ENCODE data around the gene NHEJ1.

NHEJ1 gene

DNA sequence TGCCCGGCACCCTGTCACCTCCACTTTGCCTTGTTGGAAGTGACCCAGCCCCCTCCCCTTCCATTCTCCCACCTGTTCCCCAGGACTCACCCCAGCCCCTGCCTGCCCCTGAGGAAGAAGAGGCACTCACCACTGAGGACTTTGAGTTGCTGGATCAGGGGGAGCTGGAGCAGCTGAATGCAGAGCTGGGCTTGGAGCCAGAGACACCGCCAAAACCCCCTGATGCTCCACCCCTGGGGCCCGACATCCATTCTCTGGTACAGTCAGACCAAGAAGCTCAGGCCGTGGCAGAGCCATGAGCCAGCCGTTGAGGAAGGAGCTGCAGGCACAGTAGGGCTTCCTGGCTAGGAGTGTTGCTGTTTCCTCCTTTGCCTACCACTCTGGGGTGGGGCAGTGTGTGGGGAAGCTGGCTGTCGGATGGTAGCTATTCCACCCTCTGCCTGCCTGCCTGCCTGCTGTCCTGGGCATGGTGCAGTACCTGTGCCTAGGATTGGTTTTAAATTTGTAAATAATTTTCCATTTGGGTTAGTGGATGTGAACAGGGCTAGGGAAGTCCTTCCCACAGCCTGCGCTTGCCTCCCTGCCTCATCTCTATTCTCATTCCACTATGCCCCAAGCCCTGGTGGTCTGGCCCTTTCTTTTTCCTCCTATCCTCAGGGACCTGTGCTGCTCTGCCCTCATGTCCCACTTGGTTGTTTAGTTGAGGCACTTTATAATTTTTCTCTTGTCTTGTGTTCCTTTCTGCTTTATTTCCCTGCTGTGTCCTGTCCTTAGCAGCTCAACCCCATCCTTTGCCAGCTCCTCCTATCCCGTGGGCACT lies 21.9 kb upstream of the NHEJ1 start:
- no peak for DNase-seq (ENCODE audit: low read depth in 1 of 2, low spot score in 1 of 2)

DNA sequence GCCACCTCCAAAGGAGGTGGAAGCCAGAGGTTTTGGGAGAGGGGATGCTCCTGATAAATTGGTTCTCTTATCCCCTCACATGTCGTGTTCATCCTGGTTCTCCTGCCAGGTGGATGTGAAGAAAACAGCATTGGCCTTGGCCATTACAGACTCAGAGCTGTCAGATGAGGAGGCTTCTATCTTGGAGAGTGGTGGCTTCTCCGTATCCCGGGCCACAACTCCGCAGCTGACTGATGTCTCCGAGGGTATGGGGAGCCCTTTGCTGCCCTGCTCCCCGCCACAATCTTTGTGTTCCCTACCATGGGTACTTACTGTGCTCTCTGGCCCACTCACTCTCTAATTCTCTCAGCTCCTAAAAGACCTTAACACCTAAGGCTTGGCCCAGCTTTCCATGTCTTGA lies 20.9 kb upstream of the NHEJ1 start:
- no peak for DNase-seq (ENCODE audit: low read depth in 1 of 2, low spot score in 1 of 2)

DNA sequence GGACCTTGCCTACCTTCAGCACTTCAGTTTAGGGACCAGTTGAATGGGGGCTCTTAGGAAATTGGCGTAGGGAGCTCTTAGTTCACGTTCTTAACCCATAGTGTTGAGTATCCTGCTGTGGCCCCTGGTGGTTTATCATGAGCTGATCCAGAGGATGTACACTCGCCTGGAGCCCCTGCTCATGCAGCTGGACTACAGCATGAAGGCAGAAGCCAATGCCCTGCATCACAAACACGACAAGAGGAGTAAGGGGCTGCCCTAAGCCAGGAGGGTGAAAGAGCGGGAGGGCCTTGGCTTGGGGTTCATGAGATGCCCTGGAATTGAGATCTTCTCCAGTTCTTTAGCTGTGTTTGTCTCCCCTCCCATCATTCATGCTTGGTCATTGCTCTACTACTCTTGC lies 20.3 kb upstream of the NHEJ1 start:
- DNase-seq (ENCODE audit: low read depth in 1 of 2, low spot score in 1 of 2), result no peak

DNA sequence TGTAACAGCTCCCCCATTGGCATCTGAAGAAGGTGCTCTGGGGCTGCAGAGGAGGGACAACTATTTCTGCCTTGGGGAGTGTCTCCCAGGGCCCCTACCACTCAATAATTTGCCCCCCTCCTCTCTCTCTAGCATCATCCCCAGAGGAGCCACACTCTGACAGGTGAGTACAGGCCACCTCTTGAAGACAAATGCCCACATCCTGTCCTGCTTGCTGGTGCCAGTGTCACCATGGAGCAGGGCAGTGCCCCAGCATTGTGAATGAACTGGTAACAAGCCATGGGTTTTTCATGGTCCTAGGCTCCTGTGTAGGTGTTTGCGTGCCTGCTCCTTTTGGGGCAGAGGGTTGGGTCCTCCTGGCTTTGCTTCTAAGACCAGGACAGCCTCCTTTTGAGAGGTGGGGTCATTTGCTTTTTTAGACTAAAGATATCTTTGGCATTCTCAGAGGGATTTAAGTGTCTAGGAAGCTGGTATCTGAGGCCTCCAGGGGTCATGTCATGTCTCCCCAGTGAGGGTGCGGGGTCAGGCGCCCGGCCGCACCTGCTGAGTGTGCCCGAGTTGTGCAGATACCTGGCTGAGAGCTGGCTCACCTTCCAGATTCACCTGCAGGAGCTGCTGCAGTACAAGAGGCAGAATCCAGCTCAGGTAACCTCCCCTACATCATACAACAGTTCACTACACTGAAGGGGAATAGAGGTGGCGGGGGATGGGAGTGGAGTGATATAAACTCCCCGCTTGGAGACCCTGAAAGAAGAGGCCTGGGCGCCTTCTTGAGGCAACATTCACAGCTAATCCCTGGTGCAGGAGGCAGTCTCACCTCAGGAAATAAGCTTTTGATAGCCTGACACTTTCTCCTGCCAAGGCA lies 19.2 kb upstream of the NHEJ1 start:
- DNase-seq (ENCODE audit: low read depth in 1 of 2, low spot score in 1 of 2), result no peak

DNA sequence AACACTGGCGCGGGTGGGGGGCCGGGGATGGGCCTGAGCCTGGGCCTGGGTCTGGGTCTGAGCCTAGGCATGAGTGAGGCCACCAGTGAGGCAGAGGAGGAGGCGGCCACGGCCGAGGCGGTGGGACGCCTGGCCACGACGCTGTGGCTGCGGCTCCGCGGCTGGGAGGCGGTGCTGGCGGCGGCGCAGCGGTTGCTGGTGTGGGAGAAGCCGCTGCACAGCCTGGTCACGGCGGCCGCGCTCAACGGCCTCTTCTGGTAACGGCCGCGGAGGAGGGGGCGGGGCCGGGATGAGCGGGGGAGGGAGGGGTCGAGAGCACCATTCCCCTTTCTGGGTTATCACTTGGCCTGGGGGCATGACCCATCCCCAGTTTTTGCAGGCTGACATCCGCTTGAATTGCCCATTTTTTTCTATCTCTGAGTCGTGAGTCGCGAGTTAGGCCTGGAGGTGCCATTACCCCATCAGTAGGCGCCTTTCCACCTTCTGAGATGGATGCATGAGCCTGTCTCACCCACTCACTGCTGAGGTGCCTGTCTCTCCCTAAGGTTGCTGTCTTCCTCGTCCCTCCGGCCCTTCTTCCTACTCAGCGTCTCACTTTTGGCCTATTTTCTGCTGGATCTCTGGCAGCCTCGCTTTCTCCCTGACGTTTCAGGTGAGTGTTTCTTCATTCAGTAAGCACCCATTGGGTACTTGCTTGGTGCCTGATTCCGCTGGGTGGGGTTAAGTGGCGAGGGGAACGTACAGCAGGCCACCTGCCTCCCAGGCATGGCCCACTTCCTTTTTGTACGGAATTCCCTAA lies 18.0 kb upstream of the NHEJ1 start:
- no peak for DNase-seq (ENCODE audit: low read depth in 1 of 2, low spot score in 1 of 2)

DNA sequence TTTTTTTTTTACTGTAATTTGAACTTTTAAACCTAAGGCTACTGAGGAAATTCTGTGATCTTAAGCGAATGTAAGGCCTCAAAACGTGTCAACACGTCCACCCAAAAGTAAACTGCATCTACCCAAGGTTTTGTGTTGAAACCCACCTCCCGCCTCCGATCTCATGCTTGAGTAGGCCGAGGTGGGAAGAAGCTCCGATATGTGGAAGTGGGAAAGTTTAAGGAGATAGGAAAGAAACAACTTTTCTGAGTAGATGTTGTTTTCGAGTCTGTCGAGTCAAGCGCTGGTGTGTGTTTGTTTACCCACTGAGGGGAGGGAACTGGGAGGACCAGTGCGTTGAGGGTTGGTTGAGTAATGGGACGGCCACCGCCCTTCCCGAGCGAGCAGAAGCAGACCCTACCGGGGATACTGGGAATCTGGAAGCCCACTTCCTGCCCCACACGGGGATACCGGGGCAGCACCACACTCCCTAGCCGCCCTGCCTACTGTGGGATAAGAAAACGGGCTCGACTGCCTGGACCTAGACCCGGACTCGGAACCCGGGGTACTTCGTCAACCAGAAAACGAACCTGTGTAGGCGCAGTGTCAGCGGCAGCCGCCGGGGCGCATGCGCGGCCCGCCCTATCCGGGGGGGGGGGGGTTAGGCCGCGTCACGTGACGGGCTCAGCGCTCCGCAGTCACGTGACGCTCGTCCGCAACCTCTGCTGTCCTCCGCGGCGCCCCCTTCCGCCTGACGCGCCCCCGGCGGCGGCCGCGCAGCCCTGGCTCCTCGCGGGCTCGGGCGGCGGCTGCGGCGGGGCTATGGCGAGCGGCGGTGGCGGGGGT lies 17.1 kb upstream of the NHEJ1 start, which contains the start of gene RETREG2:
Gene RETREG2, plus strand, starts transcription at position 724 of the 825 bp plus-strand sequence. Its CDS starts 78 bp downstream, at position 802.
- peak; percentile 58 to 71 for DNase-seq (ENCODE audit: low read depth in 1 of 2, low spot score in 1 of 2)

DNA sequence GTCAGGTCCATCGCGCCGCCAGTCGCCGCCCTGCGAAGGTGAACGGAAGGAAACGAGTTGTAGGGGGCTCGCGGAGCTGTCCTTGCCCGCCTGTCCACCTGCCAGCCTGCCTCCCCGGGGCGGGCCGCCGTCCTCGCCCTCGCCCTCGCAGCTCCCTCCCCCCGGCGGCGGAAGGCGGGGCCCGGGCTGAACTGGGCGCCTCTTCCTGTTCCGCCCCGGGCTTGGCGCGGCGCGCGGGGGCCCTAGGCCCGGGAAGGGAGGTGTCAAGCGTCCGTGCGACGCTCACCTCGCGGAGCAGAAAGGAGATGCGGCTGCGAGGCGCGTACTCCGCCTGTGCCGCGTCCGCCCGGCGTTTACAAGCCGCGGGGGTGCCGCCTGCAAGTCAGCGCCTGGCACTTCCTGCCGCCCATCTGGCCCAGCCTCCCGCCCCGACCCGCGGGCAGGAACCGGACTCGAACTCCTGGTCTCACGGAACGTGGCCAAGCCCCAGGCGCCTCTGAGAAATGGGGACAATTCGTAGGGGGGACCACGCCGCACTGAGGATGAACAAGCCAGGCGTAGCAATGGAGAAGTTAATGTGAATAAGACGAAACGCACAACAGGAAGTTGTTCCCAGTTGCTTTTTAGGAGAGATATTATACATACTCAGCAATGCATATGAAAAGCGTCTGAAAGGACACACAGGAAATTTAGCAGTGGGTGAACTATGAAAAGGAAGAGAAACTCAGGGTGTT lies 16.4 kb upstream of the NHEJ1 start, which contains the start of gene CNPPD1:
Gene CNPPD1, minus strand, starts transcription at position 108 of the 734 bp plus-strand sequence. Its CDS starts 97 bp downstream, at position 11.
- peak; percentile 62 to 78 for DNase-seq (ENCODE audit: low read depth in 1 of 2, low spot score in 1 of 2)

DNA sequence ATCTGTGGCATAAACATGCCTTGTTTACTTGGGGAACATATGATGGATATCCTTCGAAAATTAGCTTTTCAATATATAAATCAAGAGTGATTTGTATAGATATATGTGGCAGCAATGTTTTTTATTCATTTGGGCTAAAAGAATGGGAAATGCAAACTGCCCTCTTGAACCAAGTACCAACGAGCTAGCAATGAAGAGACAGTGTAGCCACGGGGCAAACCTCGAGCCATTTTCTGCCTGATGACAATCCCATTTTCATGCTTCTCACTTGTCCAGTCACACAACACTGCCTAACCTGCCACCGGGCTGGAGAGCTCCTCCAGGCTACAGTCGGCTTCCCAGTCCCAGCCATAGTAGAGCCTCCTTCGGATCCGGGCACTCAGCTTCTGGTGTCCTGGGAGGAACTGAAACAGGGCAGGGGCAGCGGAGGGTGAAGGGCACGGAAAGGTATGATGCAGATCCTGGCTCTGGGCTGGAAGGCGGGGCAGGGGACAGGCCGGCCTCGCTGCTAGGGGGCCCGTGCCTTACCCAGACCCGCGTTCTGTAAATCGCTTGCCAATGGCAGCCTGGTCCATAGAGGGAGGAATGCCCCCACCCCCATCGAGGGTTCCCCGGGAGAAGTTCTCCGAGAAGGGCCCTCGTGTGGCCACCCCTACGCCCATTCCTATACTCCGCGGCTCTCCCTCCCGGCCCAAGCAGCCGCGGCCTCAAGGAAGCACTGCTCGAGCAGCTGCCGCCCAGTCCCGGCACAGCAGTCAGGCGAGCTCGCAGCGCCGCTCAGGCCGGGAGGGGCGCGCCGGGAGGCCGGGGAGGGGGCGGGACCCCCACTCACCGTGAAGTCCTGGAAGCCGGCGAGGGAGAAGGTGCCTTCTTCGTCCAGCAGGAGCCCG lies 15.6 kb upstream of the NHEJ1 start:
- no peak for DNase-seq (ENCODE audit: low read depth in 1 of 2, low spot score in 1 of 2)

DNA sequence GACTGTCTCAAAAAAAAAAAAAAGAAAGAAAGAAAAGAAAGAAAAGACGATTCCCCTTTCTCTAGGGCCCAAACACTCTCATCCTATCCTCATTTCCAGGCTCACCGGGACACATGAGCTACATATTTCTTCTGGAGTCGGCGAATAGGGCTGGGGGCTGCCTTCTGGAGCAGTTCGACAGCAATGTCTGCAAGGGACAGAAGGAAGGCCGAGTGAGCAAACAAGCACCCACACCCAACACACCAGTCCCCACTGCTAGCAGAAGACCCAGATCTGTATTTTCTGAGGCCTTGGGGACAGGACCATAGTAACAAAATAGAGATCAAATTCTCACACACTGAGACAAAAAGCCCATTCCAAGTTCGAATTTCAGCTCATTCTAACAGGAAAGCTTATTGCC lies 14.9 kb upstream of the NHEJ1 start:
- DNase-seq (ENCODE audit: low read depth in 1 of 2, low spot score in 1 of 2), result no peak

DNA sequence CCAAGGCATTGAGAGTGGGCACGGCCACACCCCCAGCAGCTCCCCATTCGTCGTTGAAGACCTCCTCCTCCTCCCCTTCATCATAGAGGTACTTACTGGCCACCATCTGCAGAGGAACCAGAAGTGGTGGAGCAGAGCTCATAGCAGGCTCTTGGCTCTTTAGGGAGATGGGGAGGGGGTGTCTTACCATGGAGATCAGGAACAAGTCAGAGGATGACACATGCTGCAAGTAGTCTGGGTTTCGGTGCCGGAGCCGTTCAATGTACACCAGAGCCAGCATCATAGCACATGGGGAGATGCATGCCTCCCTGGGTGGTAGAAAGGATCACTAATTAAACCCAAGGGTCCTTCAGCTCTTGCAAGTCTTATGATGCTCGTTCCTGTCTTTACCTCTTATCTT lies 14.2 kb upstream of the NHEJ1 start:
- no peak for DNase-seq (ENCODE audit: low read depth in 1 of 2, low spot score in 1 of 2)

DNA sequence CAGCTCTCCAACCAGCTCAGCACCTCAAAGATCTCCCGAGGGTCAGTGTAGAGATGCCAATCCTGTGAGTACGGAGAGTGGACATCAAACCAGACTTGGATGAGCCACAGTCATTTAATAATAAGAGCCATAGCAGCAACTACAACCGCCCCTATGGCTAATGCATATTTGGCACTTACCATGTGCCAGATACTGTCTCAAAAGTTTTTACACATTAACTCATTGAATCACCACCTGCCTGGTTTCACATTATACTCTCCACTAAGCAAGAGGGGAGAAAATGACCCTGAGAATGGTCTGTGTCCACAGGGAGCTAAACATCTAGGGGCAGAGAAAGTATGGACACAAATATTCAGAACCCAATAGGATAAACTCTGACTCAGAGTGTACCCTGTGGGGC lies 13.5 kb upstream of the NHEJ1 start:
- no peak for DNase-seq (ENCODE audit: low read depth in 1 of 2, low spot score in 1 of 2)

DNA sequence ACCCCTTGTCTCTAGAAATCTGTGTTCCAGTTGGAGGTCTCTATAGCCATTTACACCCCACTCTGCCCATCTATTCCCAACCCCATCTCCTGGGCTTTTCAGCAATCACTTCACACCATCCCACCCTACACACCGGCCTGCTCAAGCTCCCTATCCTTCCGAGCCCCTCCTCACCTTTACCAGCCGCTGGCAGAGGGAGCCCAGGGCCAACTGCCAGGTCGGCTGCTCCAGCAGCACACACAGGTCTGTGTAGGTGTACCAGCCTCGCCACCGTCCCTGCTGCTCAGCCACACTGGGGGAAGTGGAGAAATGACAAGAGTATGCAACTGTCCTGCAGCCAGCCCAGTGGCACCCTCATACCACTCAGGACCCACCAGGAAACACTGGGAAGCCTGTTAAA lies 12.6 kb upstream of the NHEJ1 start:
- DNase-seq (ENCODE audit: low read depth in 1 of 2, low spot score in 1 of 2), result no peak

DNA sequence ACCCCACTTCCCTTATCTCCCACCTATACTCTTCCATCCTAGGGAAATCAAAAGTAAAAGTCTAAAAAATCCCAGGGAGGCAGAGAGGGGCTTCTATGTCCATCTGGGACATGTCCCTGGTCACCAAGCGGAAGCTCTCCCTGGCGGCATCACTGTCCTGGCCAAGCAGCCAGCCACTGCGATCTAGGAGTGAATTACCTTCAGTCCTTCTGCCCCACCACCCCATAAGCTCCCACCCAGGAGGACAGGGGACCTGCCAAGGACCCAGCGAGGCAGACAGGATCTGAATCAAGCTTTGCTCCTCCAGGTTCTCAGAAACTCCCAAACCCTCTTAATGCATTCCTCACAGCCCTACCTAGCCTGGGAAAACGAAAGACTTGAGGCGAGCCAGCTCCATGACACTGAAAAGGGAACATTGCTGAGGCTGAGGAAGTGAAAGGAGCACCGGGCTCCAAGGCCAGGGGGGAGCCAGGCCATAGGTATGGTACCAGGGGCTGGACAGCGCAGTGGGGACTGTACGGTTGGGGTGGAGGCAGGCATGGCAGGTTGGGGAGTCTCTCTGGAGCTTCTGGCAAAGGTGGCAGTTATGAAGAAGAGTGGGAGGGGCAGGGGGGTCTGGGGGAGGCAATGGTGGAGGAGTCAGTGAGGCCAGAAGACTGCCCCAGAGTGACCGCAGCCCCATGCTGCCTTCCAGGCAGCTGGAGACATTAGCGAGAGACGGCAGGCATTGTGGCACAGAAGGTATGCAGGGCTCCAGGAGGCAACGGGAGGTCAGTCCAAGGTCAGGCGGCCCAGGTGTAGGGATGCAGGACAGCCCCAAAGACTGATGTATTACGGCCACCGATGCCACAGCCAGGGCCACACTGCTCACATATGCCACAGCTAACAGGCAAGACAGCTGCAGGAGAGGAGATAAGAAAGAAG lies 11.9 kb upstream of the NHEJ1 start:
- DNase-seq (ENCODE audit: low read depth in 1 of 2, low spot score in 1 of 2), result no peak

DNA sequence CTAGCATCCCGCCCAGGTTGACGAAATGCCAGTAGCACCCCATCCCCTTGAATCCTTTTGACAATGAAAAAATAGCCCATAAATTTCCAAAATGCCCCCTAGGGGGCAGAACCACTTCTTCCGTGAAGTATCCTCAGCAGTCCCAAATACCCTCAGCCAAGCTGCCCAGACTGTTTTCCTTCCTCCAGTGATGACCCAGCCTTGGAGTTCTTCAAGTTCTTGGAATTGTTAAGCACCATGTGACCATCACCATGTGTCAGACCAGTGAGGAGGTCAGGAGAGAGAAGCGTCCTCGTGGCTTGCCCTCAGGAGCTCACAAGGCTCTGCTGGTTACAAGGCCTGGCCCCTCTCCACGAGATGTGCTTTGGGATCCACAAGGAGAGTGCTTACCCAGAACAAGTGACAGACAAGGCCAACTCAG lies 10.6 kb upstream of the NHEJ1 start:
- DNase-seq (ENCODE audit: low read depth in 1 of 2, low spot score in 1 of 2), result peak in 1 of 2 donors; percentile 15

DNA sequence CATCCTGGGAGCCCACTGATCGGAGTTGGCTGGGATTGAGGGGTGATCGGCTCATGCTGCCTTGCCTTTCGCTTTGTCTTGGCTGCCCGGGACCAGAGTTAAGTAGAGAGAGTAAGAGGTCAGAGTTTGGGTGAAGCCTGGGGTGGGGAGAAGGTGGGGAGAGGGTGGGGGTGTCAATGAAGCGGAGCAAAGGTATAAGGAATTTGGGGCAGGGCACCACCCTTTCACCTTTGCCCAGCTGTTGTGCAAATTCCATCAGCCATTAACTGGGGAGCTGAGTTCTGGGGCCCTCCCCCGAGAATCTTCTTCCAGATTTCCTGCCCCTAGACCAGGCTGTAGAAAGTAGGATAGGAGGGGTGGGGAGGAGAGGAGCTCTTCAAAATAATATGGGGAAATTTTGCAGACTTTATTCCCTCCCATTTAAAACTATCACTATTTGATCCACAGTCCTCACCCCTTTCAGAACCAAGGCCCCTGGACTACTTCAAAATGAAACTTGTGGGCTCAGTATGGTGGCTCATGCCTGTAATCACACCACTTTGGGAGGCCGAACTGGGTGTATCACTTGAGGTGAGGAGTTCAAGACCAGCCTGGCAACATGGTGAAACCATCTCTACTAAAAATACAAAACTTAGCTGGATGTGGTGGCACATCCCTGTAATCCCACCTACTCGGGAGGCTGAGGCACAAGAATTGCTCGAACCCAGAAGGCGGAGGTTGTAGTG lies 9.5 kb upstream of the NHEJ1 start, which contains the start of gene SLC23A3:
Gene SLC23A3, minus strand, starts transcription at position 100 of the 725 bp plus-strand sequence. Its CDS starts 45 bp downstream, at position 55.
- DNase-seq (ENCODE audit: low read depth in 1 of 2, low spot score in 1 of 2), result no peak

DNA sequence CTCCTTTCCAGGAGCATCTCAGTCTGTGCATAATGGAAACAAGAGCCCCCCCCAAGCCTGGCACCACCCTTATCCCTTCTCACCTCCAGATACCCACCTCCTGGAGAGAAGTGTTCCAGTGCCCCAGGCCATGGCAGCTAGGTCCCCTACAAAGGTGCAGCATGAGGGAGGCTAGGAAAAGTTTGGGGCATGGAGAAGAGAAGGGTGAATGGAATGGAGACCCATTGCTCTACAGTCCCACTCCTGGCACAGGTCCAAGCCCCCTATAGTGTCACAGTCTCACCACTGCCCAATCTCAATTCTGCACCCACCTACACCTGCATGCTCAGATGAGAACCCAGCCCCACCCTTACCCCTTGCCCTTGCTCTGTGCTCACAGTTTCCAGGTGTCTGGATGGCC lies 8.3 kb upstream of the NHEJ1 start:
- DNase-seq (ENCODE audit: low read depth in 1 of 2, low spot score in 1 of 2), result no peak

DNA sequence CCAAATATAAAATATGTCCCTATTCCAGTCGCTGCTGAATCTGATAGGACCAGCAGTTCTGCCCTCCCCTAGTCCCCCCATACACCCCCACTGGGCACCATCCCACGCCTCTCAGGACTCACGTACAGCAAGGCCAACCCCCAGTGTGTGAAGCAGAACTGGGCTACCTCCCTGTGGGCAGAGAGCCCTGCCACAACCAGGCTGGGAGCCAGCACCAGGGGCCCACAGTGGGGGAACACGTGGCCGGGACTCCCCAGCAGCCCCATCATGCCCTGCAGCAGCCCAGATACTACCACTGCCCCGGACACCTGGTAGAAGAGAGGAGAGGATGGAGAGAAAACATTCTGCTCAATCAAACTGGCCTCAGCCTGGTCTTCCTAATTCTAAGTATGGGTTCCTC lies 7.9 kb upstream of the NHEJ1 start:
- no peak for DNase-seq (ENCODE audit: low read depth in 1 of 2, low spot score in 1 of 2)

Measured in activated CD4-positive, alpha-beta T cell treated with anti-CD3 and anti-CD28 coated beads, Interleukin-2, amount 50 U/mL, for 24 hours (primary cell).